GM21381 (cell line): Measurements from ENCODE around the gene ENTR1.
A peak's percentile ranks its signal among the peaks of the same experiment; 100 is the strongest.
"Not testable (repeated sequence)": the region's sequence is repeated elsewhere in the genome, so short reads cannot be mapped to it uniquely, and the experiment has no call there.

Experiments used
- ATAC-seq: cut with Tn5 transposase; IDR thresholded peaks from one replicate; pipeline ENCODE4 v1.9.1; 2021; ENCODE audit warnings: mild to moderate bottlenecking, moderate library complexity; ENCODE audit not compliant: unreplicated experiment

Gene ENTR1

GRCh38 chr9:136421791-136422190, 11.4 kb upstream of the ENTR1 start:
- no peak for ATAC-seq

GRCh38 chr9:136419092-136419420, 8.6 kb upstream of the ENTR1 start:
- ATAC-seq, result no peak

GRCh38 chr9:136418182-136419091, 8.0 kb upstream of the ENTR1 start:
- no peak for ATAC-seq

GRCh38 chr9:136416914-136417313, 6.5 kb upstream of the ENTR1 start:
- no peak for ATAC-seq

DNA sequence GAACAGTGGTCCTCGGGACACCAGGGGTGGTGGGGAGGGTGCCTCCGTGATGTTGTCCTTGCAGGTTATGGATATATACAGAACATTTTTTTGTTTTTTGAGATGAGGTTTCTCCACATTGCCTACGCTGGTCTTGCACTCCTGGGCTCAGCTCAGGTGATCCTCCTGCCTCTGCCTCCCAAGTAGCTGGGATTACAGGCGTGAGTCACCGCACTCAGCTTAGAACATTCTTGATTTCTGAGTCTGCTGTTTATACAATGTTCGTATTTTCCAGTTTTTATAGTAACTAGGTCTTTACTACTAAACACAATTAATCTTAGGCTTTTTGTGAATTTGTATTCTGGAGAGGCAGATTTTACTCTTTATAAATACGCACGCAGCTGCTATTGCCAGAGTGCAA, 6.0 kb upstream of the ENTR1 start:
- no peak for ATAC-seq

- ATAC-seq, result no peak
These were observed 2.5 kb upstream of the ENTR1 start for GRCh38 chr9:136412962-136413361.

- ATAC-seq, result no peak
These were observed 964 bp upstream of the ENTR1 start for GRCh38 chr9:136411378-136411777.

DNA sequence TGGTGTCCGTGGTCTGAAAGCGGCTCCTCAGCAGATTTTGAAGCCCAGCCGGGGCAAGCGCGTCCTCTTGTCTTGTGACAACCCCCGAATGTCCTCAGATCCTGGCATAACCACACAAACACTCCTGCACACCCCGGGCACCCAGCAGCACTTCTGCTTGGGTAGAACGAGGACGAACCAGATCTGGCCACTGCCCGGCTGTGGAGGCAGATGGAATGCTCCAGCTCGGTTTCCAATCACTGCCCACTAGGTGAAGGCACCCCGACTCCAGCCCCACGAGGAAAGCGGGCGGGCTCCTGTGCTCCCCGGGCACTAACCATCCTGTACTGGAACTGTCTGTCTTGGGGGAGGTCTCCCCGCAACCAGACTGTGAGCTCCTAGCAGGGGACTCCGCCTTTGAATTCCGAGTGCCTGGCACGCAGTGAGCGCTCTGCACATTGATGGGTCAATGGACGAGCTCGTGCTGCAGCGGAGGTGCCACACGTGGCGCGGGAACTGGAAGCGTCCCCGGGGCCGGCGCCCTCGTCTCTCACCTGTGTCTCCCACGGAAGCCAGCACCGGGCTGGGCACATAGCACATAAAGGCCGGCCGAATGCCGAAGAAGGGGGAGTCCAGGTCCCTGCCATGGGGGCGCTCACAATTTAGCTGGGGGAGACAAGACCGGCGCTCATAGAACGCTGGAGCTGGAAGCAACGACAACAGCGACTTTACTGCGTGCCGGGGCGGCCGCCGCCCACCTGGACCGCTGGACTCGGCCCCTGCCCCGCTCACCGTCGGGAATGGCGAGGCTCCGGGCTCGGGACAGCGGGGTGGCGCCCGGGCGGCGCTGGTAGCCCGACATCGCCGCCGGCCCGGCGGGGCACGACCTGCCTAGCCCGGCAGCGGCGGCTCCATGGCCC, 608 bp downstream of the ENTR1 start:
- peak; percentile 36 for ATAC-seq

- ATAC-seq, result no peak
These were observed 2.5 kb downstream of the ENTR1 start for GRCh38 chr9:136407911-136408310.

- not testable (repeated sequence) for ATAC-seq
These were observed 3.4 kb downstream of the ENTR1 start for GRCh38 chr9:136407061-136407460.

GRCh38 chr9:136405904-136406303, 4.5 kb downstream of the ENTR1 start:
- not testable (repeated sequence) for ATAC-seq

DNA sequence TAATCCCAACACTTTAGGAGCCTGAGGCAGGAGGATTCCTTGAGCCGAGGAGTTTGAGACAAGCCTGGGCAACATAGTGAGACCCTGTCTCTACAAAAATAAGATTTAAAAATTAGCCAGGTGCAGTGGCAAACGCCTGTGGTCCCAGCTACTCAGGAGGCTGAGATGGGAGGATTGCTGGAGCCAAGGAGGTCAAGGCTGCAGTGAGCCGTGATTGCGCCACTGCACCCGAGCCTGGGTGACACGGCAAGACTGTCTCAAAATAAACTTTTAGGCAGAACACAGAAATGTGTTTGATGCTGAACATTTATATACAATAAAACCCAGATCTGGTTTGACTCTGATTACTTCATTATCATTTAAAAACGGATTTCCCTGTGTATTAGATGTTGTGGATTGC, 4.9 kb downstream of the ENTR1 start:
- ATAC-seq, result no peak

- ATAC-seq, result no peak
These were observed 5.6 kb downstream of the ENTR1 start for GRCh38 chr9:136404801-136405136.

- ATAC-seq, result no peak
These were observed 6.3 kb downstream of the ENTR1 start for GRCh38 chr9:136403915-136404800.

DNA sequence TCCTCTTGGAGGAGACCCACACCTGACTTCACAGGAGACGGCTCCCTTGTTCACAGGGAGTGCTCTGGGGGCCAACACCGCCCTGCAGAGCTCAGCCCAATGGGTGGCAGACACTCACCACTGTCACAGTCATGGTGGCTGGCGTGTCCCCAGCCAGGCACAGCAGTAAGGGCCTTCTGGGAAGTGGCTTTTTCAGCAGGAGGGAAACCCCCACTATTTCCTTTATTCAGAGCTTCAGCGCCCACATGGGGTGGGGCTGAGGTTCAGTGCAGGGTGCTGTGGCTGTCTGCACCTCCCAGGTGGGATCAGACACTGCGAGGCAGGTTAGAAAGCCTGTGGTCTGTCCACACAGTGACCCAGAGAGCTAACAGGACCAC, 6.9 kb downstream of the ENTR1 start:
- ATAC-seq, result no peak

GRCh38 chr9:136402067-136402466, 8.3 kb downstream of the ENTR1 start:
- ATAC-seq, result no peak

GRCh38 chr9:136401173-136401922, 9.1 kb downstream of the ENTR1 start:
- ATAC-seq, result no peak

- peak; percentile 74 for ATAC-seq
These were observed 10.2 kb downstream of the ENTR1 start, which contains the start of gene SNAPC4 for GRCh38 chr9:136400038-136400834. TSS of gene SNAPC4 (minus strand) at chr9:136400170. CDS start at chr9:136398428, 1,742 bp downstream.
